ENCODE data around the gene RAI2. TPM values are rescaled to one million over a fixed set of nuclear protein-coding genes. Genes with fewer than 3 reads are reported as not detected.

RAI2 gene
- total and polyA plus RNA-seq, 9 donors = 26.5 to 72.9 (median 43.6) TPM

- no peaks in the 10 kb centered on the region for H3K36me3 ChIP-seq
- DNase-seq = no peak
- no peaks in the 10 kb centered on the region for H3K27me3 ChIP-seq
- H3K9me3 ChIP-seq = no peaks in the 10 kb centered on the region
- H3K4me3 ChIP-seq = no peak overlapping the region
- no peak overlapping the region for H3K27ac ChIP-seq
- H3K4me1 ChIP-seq (ENCODE audit: insufficient read depth) = peaks cover 2% of the 10 kb centered on the region
- TF ChIP-seq EP300 (IDR thresholded peaks at IDR 0.05) (no peak), POLR2A (IDR thresholded peaks at IDR 0.05) (no peak), CTCF (IDR thresholded peaks at IDR 0.05) (no peak)
- intact Hi-C loops (cut with DNase I) = no loop called here
- 42 to 56% (median 52%) methylated on average over 2 of the region's 2 CpGs for WGBS, 3 donors
These were observed 38.7 kb downstream of the RAI2 start for GRCh38 chrX:17822351-17822750.

- TF ChIP-seq CTCF (IDR thresholded peaks at IDR 0.05) (no peak), POLR2A (IDR thresholded peaks at IDR 0.05) (no peak), EP300 (IDR thresholded peaks at IDR 0.05) (no peak)
- intact Hi-C loops (cut with DNase I) = no loop called here
- Histone ChIP-seq H3K4me1 (ENCODE audit: insufficient read depth) (peaks cover 2% of the 10 kb centered on the region), H3K4me3 (no peak overlapping the region), H3K27me3 (no peaks in the 10 kb centered on the region), H3K27ac (peak overlapping the region in 1 of 2 donors; percentile 8), H3K9me3 (no peaks in the 10 kb centered on the region), H3K36me3 (no peaks in the 10 kb centered on the region)
- WGBS, 3 donors = 12 to 28% (median 23%) methylated on average over 3 of the region's 3 CpGs
- DNase-seq = peak in 2 of 5 donors; percentile 42 to 49
These were observed 41.0 kb downstream of the RAI2 start for GRCh38 chrX:17820100-17820499.

- intact Hi-C loops (cut with DNase I) = no loop called here
- DNase-seq = peak in 1 of 5 donors; percentile 22
- WGBS, 3 donors = 62 to 71% (median 71%) methylated on average over 11 of the region's 11 CpGs
- Histone ChIP-seq H3K27me3 (no peaks in the 10 kb centered on the region), H3K4me1 (ENCODE audit: insufficient read depth) (peaks cover 2% of the 10 kb centered on the region), H3K4me3 (no peak overlapping the region), H3K27ac (no peak overlapping the region), H3K36me3 (no peaks in the 10 kb centered on the region), H3K9me3 (no peaks in the 10 kb centered on the region)
- TF ChIP-seq CTCF (IDR thresholded peaks at IDR 0.05) = no peak
- no peak for TF ChIP-seq EP300 (IDR thresholded peaks at IDR 0.05)
- TF ChIP-seq POLR2A (IDR thresholded peaks at IDR 0.05) = no peak
These were observed 42.4 kb downstream of the RAI2 start for GRCh38 chrX:17818726-17819125.

GRCh38 chrX:17817251-17817650 is 43.8 kb downstream of the RAI2 start:
- WGBS, 3 donors = 14 to 22% (median 16%) methylated on average over 1 of the region's 1 CpG

More at GRCh38 chrX:17817251-17817650, 43.8 kb downstream of the RAI2 start:
- Histone ChIP-seq H3K36me3 (no peaks in the 10 kb centered on the region), H3K4me1 (ENCODE audit: insufficient read depth) (peaks cover 4% of the 10 kb centered on the region), H3K9me3 (no peaks in the 10 kb centered on the region), H3K27me3 (no peaks in the 10 kb centered on the region), H3K4me3 (no peak overlapping the region), H3K27ac (no peak overlapping the region)
- no peak for DNase-seq
- intact Hi-C loops (cut with DNase I) = no loop called here
- no peak for TF ChIP-seq CTCF (IDR thresholded peaks at IDR 0.05)
- TF ChIP-seq EP300 (IDR thresholded peaks at IDR 0.05) = no peak
